SH-SY5Y (cell line): ENCODE data around the gene ELF2.

Source experiments
- GATA2 ChIP-seq: IDR thresholded peaks from 2 replicates; pipeline ENCODE4 v1.6.1; 2011; ENCODE audit warnings: mild to moderate bottlenecking, low read depth, low read length
- GATA3 ChIP-seq: IDR thresholded peaks from 2 replicates; pipeline ENCODE4 v1.6.1; 2011; ENCODE audit warnings: low read depth, mild to moderate bottlenecking, low read length, moderate library complexity

GRCh38 chr4:139118365-139118764 lies 58.7 kb downstream of the ELF2 start:
- no peak for TF ChIP-seq GATA3
- TF ChIP-seq GATA2 = no peak
